Myometrial cell (primary cell): ENCODE data around the gene RPL7L1. TPM values are rescaled to one million over a fixed set of nuclear protein-coding genes. Genes with fewer than 3 reads are reported as not detected.

Experiments used
- total RNA-seq: library from RNA; depleted of rRNA; stranded (reverse); fragments of >200 nt; gene quantifications from 2 replicates; pipeline ENCODE4 v1.2.3, GENCODE V29; 2015

The RPL7L1 gene
- 132 and 135 TPM in 2 replicates for total RNA-seq

GRCh38 chr6:42879372-42880239 lies at the start of gene RPL7L1:
Gene RPL7L1 (plus strand): TSS chr6:42879616. CDS start chr6:42879911, 295 bp downstream.

GRCh38 chr6:42915732-42916131 lies 36.3 kb downstream of the RPL7L1 start, which contains the start of gene PTCRA:
Gene PTCRA (plus strand): TSS chr6:42916053. CDS start chr6:42916070, 17 bp downstream.

GRCh38 chr6:42928986-42929820 lies 49.8 kb downstream of the RPL7L1 start, which contains the start of gene CNPY3:
Gene CNPY3 (plus strand): TSS chr6:42929480. CDS start chr6:42929571, 91 bp downstream.

Other genes starting within 250 kb of the RPL7L1 start
- gene PRPH2, start 157.0 kb upstream of the RPL7L1 start, total RNA-seq, result 2.0 and 2.7 TPM in 2 replicates
- gene TBCC, start 133.5 kb upstream of the RPL7L1 start, total RNA-seq, result 32.6 and 55.6 TPM in 2 replicates
- 2.0 and 3.9 TPM in 2 replicates for gene BICRAL, start 97.6 kb upstream of the RPL7L1 start, total RNA-seq
- not detected in 2 replicates for gene PTCRA, start 36.4 kb downstream of the RPL7L1 start, total RNA-seq
- gene CNPY3, start 49.9 kb downstream of the RPL7L1 start, total RNA-seq, result 30.0 and 46.1 TPM in 2 replicates
- gene GNMT, start 81.1 kb downstream of the RPL7L1 start, total RNA-seq, result not detected in 2 replicates
- 20.7 and 23.6 TPM in 2 replicates for gene PEX6, start 99.6 kb downstream of the RPL7L1 start, total RNA-seq
- 60.3 and 85.6 TPM in 2 replicates for gene PPP2R5D, start 105.0 kb downstream of the RPL7L1 start, total RNA-seq
- gene MEA1, start 134.3 kb downstream of the RPL7L1 start, total RNA-seq, result 98.9 and 132 TPM in 2 replicates
- 78.9 and 89.7 TPM in 2 replicates for gene KLHDC3, start 134.6 kb downstream of the RPL7L1 start, total RNA-seq
- 132 and 144 TPM in 2 replicates for gene RRP36, start 142.0 kb downstream of the RPL7L1 start, total RNA-seq
- gene CUL7, start 174.2 kb downstream of the RPL7L1 start, total RNA-seq, result 49.3 TPM in 2 replicates
- 40.9 and 47.0 TPM in 2 replicates for gene MRPL2, start 179.8 kb downstream of the RPL7L1 start, total RNA-seq
- 10.3 and 21.6 TPM in 2 replicates for gene KLC4, start 180.0 kb downstream of the RPL7L1 start, total RNA-seq
- 115 and 131 TPM in 2 replicates for gene PTK7, start 196.7 kb downstream of the RPL7L1 start, total RNA-seq